GDM1 (cell line): ENCODE data around the gene NDUFA11.
A peak's percentile ranks its signal among the peaks of the same experiment; 100 is the strongest.

Experiments used
- DNase-seq: peaks from one replicate; lab custom pipeline; 2025; lab: John Stamatoyannopoulos, UW

NDUFA11 gene

DNA sequence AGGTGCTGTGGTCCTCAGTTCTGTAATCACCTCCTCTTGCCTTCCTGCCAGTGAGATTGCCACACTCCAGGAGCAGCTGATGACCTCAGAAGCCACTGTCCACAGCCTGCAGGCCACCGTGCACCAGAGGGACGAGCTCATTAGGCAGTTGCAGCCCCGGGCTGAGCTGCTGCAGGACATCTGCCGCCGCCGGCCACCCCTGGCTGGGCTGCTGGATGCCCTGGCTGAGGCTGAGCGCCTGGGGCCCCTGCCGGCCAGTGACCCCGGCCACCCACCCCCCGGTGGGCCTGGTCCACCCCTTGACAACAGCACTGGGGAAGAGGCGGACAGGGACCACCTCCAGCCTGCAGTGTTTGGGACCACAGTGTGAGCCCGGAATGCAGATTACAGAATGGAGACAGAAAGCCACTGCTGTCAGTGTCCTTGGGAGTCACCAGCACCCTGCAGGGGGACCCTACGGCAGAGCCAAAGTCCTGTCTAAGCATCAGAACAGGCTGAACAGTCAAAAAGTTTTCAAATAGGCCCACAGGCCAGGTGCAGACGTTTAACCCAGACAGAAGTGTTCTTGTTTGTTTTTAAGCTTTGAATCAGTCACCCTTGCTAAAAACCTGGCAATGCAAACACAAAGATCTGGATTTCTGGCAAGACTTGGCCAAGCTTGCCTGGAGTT, 5.3 kb upstream of the NDUFA11 start:
- no peak for DNase-seq

DNA sequence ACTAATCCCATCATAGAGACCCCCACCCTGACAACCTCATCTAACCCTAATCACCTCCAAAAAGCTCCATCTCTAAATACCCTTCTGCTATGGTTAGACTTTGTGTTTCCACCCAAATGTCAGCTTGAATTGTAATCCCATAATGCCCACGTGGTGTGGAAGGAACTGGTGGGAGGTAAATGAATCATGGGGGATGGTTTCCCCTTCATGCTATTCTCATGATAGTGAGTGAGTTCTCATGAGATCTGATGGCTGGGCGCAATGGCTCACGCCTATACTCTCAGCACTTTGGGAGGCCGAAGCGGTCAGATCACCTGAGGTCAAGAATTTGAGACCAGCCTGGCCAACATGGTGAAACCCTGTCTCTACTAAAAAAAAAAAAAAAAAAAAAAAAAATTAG, 3.7 kb upstream of the NDUFA11 start:
- DNase-seq: peak; percentile 8

DNA sequence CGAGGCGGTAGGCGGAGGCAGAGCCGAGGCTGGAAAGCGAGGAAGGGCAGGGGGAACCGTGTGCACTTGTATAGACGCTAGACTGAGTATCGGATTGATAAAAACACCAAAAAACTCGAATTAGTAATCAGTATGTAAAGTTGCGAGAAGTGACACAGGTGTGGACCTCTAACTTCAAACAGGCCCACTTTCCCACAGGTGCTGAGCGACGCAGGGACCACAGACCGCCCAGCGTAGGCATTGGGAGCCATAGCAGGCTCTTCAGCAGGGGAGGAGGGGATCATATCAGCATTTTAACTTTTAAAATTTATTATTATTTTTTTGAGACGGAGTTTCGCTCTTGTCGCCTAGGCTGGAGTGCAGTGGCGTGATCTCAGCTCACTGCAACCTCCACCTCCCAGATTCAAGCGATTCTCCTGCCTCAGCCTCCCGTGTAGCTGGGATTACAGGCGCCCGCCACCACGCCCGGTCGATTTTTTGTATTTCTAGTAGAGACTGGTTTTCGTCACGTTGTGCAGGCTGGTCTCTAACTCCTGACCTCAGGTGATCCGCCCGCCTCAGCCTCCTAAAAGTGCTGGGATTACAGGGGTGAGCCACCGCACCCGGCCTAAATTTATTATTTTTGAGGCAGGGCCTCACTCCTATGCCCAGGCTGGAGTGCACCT, 1.7 kb upstream of the NDUFA11 start:
- no peak for DNase-seq

DNA sequence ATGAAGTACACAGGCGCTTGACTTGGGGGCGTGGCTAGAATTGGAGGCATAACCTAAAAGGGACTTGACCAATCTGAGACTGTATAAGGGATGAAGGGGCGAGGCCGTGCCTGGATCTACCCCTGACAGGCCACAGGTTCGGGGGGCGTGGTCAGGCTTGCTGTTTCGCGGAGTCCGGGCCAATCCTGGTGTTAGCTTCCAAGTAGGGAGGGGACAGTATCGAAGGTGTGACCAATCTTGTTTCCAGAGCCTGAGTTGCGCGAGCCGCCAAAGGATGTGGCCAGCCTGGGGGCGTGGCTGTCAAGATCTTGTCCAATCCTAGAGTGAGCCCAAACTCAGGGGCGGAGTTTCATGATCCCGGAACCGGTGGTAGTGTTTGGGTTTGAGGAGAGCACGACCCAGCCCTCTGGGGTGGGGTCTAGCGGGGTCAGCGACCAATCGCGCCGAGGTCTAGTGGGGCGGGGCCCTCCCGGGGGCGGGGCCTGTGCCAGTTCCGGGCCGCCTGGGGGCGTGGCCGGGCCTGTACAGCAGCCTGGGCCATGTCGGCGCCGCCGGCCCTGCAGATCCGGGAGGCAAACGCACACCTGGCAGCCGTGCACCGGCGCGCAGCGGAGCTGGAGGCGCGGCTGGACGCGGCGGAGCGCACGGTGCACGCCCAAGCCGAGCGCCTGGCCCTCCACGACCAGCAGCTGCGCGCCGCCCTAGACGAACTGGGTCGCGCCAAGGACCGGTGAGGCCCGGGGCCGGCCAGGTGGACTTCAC, 943 bp upstream of the NDUFA11 start, which contains the start of gene VMAC:
TSS of gene VMAC (plus strand) at position 521 of the 762 bp plus-strand sequence. CDS start at position 540, 19 bp downstream.
- peak; percentile 100 for DNase-seq

DNA sequence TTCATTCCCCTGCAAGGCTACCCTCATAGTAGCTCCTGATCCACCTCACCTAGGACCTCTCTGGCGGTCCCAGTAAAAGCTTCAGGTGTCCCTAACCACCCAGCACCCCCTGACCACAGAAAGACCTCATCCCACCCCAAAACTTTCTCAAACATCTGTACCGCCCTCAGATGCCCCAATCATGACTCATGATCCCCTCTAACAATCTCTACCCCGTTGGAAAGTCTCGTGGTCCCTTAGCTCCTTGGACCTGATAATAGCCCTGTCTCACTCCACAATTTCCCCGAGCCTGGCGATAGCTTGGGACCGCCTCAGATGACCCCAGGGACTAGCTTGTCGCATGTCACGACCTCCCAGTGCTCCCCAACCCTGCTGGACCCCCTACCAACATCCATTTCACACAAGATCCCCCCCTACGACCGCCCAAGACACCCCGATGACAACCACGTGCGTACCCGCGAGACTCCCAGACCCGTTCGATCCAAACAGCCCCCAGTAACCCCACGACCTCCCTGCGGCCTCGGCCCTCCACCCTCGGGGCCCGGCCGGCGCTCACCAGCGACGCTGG, 450 bp downstream of the NDUFA11 start:
- DNase-seq: no peak

DNA sequence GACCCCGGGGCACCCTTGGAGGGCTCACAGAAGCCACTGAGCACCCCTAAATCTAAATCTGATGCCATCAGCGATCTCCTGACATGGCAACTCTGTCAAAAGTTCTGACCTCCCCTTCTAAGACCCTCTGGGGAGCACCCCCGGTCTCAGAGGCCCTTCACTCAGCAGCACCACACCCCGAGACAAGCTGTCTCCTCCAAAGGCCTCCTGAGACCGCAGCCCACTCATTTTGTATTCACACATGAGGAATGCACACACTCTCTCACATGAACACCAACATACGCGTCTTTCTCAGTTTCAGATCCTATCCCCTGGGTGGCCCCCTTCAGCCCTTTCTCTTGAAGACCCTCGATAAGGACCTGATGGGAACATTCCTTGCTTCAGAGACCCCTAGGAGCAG, 2.6 kb downstream of the NDUFA11 start:
- DNase-seq: no peak

DNA sequence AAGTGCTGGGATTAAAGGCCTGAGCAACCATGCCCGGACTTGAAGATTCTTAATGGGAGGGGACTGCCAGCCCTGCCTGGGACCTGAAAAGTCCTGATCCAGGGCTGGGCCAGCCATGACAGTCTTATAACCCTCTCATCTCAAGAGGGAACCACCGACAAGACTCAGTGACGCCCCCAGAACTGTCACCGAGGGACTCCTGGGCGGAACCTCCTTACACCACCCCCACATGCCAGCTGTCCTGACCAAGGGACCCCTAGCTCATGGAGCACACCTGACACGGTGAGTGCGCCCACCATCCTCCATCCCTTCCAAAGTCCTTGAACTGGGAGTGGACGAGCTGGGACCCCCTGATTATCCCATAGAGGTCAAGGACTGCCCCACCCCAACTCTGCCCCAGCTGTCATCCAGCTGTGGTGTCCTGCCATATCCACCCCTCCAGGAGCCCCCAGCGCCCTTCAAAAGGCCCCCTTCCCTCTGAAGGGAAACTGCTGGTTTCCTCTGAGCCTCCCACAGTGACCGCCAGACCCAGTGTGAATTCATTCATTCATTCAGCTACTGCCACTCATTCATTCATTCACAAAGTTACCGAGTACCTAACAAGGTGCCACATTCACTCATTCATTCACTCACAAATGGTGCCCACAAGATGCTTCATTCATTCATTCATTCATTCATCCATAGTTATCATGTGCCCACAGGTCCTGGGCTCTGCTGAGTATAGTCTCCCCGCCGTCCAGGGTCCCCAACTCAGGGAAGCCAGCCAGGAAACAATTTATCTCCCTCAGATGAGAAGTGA, 3.7 kb downstream of the NDUFA11 start:
- DNase-seq: no peak

DNA sequence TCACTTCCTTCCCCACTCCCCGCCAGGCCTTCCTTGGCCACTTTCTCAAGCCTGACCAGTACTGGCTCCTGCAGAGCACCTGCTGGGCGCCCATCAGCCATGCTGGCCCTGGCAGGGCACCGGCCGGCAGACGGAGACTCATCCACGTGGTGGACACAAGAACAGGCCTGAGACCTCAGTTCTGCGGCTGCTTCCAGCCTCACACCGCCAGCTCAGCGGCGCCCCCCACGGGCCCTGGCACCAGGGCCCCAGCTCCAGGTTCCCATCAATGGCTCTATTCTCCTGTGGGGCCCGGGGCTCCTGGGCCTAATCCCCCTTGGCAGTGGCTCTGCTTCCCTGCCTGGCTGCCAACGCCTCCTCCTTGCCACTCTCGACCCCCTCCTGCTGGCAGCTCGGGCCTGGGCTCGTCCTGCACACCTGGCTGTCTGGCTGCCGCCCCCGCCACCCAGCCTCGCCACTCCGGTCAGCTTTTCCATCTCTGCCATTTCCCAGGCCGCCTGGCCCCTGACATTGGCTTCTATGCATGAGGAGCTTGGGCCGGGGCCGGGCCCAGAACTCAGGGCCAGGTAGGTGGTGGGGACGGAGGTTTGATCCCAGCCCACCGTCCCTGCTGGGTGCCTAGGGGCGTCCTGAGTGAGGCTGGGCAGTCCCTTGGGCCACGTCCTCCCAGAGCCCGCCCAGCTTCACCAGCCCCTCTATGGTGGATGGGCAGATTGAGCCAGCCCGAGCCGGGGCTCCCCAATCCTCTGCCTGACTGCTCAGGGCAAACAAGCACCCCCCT, 6.2 kb downstream of the NDUFA11 start:
- no peak for DNase-seq

DNA sequence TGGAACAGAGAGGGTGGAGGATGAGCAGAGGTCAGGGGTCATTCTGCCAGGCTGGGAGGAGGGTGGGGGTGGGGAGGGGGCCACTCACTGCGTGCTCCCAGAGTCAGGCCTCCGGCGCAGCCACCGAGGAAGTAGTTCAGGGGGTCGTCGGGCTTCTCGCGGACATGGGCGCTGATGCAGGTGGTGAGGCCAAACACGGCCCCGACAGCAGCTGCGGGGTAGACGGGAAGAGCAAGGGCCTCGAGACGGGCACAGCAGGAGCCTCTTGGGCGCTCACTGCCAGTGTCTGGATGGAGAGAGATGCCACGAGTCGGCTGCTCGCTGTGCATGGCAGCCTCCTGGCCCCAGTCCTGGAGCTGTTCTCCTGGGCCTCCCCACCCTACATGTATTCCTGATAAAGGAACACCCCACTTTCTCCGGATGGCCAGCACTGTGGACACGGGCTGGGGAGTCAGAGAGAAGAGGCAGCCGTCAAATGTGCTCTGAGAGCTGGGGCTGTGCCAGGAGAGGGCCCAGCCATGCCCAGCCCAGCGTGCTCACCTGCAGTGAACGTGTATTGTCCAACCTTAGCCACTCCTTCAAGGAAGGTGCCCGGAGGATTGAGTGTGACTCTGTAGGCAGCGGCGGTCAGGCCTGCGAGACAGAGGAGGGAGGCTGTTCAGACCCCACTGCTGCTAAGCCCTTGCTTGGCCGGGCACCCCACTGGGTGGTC, 7.1 kb downstream of the NDUFA11 start:
- no peak for DNase-seq

DNA sequence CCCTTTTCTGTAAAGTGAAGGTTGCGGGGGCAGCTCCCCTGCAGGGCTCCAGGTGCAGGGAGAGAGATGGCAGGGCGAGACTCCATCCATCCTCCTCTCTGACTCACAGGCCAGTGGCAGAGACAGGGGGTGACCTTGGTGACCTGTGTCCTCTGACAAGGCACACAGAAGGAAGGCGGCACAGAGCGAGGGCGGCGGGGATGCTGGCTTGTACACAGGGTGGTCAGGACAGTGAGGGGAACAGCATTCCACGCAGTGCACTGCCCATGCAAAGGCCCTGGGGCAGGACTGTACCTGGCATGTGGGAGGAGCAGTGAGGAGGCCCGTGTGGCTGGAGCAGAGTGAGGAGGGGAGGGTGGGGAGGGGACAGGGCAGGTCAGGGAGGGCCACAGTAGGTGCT, 7.7 kb downstream of the NDUFA11 start:
- DNase-seq: no peak

DNA sequence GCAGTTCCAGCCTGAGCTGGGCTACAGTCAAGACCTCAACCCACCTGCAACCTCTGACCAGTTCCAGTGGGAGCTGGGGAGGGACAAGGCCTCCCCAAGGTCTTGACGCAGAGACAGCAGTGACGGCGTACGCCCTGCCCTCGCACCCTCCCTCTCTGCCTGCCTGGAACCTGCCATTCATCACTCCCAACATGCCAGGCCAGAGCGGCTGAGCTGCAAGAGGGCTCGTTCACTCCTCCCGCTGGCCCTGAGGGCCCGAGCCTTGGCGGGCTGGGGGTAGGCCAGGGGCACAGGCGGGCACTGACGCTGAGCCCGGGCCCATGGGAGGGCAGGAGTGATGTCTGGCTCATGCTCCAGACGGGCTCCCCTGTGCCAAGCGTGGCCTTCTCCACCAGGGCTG, 8.2 kb downstream of the NDUFA11 start:
- no peak for DNase-seq

DNA sequence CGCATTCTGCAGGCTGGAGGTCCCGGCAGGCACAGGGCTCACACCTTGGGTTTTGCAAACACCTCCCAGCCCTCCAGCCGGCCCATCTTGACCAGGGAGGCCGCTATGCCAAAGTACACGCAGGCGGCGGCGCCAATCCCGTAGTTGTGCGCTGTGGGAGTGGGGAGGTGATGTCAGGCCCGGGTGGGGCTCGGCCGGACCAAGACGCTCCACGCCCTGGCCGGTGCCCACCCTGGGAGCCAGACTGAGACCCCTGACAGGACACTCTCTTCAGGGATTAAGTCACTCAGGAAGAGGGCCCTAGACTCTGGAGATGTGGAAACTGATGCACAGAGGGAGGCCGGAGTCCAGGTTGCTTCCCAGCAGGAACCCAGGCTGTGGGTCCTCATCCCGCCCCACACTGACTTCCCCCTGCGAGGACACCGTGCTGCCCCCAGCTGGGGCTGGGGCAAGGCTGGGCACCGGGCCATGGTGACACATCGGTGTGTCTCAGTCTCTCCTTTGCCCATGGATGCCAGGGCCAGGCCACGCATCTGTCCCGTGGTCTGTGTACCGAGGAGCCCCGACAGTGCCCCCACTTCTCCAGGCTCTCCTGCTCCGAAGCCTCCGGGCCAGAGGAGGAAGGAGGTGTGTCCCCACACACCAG, 8.8 kb downstream of the NDUFA11 start:
- no peak for DNase-seq

DNA sequence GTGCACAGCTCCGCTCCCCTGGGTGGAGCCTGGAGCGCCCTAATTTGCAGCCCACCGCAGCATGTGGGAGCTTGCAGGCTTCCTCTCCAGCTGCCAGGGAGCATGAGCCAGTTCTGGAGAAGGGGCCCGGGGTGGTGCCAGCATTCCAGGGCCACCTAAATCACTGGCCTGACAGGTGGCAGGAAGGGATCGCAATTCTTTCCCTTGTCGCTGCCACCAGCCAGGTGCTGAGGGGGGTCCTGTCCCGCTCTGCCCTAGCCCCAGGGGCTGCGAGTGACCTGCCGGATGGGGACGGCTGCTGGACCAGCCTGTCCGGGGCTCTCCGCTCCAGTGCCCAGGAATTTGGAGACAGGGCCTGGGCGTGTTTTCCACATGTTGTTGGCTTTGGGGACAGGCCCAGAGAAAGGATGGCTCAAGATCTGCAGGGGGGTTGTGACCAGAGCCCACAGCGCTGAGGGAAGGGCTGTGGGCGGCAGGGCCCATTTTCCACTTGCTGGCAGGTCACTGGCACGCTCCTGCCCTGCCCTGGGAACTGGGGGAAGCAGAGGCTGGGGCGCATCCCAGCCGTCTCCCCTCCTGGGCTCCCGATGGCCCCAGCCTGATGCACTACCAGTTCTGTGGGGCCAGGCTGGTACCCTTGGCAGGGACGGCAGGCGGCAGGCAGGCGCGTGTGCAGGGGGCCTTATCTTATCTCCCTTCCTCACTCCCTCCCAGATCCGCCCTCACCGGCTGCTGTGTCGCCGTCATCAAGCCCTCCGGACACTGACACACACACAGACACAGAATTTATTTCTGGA, 9.5 kb downstream of the NDUFA11 start:
- DNase-seq: no peak

DNA sequence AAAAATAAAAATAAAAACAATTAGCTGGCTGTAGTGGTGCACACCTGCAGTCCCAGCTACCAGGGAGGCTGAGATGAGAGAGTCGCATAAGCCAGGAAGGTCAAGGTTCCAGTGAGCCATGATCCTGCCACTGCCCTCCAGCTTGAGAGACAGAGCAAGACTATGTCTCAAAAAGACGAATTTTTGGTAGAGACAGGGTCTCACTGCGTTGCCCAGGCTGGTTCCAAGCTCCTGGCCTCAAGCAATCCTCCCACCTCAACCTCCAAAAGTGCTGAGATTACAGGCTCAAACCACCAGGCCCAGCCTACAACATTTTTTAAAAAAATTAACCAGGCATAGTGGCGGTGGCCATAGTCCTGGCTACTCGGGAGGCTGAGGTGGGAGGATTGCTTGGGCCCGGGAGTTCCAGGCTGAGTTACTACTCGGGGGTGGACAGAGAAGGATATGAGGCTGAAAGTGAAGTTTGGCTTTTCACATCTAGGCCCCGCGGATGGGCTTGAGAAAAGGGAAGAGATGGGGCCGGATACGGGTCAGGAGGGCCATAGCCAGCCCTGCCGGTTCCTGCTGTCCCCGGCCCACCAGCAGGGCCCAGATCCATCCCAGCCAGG, 10.2 kb downstream of the NDUFA11 start:
- no peak for DNase-seq

DNA sequence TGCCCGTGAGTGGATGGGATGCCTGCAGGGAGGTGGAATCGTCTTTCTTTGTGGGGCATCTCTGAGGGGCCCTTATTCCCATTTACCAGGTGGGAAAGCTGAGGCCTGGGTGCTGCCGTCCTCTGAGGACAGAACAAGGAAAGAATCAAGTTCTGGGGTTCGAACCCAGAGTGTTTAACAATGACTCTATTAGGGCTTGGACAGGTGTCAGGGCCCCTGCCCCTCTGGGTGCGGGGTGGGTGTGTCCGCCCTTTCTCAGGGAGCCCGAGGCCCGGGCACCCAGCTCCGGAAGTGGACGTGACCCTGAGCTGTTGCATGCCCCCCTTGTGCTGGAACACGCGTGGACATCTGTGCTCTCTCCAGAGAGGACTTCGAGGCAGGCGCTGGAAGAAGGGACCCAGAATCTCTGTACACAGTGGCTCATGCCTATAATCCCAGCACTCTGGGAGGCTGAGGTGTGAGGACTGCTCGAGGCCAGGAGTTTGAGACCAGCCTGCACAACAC, 10.8 kb downstream of the NDUFA11 start:
- DNase-seq: no peak

DNA sequence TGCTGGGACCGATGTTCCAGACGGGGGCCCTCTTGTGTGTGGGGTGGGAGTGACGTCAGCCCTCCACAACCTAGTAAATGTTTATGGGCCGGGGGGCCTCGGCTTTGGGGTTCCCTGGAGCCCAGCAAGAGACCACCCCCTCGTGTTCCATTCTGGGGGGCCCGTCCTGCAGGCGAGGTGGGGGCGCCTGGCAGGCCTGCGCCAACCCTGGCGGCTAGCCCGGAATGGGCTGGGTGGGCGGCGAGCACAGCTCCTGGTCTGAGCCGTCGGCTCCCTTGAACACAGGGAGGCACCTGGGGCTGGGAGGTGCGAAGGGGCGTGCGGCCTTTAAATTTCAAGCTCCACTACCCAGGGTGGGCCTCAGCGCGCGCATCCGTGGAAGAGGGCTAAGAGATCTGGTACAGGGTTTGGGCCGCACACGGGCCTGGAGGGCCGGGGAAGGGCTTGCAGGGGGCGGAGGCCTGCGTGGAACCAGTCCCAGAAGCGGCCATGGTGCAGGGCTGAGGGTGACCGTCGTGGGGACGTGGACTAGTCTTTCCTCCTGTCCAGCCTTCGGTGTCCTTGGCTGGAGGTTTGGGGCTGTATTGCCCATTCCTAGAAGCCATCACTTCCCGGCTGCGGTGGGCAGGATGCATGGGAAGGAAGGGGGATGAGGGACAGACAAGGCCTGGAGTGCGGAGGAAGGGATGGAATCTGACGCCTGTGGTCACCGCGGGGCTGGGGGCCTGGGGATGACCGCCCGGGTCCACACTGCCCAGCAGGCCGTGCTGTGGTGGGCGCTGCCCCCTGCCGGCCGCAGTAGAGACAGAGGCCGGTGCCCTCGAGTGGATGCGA, 11.4 kb downstream of the NDUFA11 start:
- no peak for DNase-seq

DNA sequence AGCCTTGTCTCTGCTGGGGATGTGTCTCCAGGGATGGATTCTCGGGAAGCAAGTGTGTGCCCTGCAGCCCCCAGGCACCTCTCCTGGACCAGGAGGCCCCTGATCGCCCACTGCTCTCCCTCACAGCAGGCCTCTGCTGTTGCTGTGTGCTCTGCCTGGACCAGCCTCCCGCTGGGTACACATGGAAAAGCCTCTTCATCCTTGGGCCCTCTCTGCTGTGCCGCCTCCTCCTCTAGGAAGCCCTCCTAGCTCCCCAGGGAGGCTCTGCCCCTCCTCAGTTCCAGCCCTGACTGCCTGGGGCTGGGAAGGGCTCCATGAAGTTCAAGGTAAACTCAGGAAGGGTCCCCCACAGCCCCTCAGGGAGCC, 12.0 kb downstream of the NDUFA11 start:
- DNase-seq: no peak

DNA sequence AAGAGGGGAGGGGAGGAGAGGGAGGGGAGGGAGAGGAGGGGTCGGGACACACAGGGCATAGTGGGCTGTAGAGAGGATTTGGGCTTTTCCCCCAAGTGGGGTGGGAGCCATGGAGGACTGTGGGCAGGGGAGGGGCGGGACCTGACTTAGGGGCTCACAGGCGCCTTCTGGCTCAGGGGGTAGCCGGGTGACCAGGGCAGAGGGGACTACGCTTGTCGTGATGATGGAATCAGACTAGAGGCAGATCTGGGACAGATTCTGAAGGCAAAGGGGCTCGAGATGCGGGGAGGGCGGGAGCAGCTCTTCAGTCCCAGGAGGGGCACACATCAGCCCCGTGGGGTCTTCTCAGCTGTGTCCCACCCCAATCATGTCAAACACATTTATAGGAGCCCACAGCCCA, 13.5 kb downstream of the NDUFA11 start:
- no peak for DNase-seq
